ENCODE measurements around the gene SPSB4. TPM values are rescaled to one million over a fixed set of nuclear protein-coding genes. Genes with fewer than 3 reads are reported as not detected.

The SPSB4 gene
- total and polyA plus RNA-seq, 9 of the 15 experiments (the other 6 are each of a cell fraction or from before 2014, with no cell fraction given) = not detected

GRCh38 chr3:141181819-141182218 is 130.7 kb downstream of the SPSB4 start (continued):
- TF ChIP-seq ZNF407 (IDR thresholded peaks at IDR 0.05; ENCODE audit: low read depth) (no peak), ZBTB34 (CRISPR knock-in tag; IDR thresholded peaks at IDR 0.05) (no peak), SP2 (IDR thresholded peaks at IDR 0.05; ENCODE audit: extremely low read depth, low read depth, low read length, poor library complexity, severe bottlenecking) (no peak), ZNF133 (CRISPR knock-in tag; IDR thresholded peaks at IDR 0.05) (no peak), ELK3 (CRISPR knock-in tag; IDR thresholded peaks at IDR 0.05) (no peak)
